SW 1271 (cell line): ENCODE data around the gene ISCA1.

ENCODE experiments used
- DNase-seq, 2 experiments: peaks; one replicate each; lab custom pipeline; 2025; lab: John Stamatoyannopoulos, UW

ISCA1 gene

DNA sequence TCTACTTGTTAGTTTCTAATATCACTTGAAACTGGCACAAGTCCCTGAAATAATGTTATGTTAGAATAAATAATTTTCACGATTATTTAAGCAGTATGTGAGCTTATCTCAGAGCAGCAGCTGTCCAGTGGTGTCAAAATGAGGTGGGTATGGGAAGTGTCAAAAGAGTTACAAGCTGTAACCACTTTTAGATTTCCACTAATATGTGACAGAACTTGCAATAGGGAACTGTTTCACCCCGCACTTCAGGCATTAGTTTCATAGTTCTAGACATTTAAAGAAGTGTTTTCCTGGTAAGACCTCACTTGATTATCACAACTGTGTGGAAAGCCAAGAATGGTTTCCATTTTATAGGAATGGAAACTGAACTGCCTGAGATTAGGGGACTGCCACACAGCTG, 2.9 kb upstream of the ISCA1 start:
- DNase-seq, result no peak

DNA sequence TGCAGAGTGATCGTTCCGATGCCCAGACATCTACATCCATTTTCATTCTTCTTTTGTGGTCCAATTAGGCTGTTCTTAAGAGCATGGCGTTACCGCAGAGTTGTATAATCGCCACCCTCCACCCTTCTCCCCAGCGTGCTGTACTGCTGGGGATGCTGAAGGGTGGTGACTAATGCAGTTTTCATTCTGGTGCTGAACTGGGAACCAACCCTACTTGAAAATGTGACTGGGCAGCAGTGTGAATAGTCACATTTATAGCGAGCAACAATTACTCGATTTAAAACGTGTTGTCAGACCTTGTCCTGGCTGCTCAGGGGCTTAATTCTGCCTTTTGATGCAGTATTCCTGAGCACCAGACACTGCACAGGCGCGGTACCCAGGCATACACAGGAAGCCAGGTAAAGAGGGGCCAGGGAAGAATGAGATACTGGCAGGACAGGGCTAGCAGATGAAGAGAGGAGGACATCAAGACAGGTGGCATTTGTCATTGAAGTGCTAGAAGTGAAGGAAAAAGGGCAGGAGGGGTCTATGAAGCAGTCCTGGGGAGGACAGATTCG, 719 bp upstream of the ISCA1 start:
- DNase-seq, result peak in 1 of 2 experiments; percentile 49

DNA sequence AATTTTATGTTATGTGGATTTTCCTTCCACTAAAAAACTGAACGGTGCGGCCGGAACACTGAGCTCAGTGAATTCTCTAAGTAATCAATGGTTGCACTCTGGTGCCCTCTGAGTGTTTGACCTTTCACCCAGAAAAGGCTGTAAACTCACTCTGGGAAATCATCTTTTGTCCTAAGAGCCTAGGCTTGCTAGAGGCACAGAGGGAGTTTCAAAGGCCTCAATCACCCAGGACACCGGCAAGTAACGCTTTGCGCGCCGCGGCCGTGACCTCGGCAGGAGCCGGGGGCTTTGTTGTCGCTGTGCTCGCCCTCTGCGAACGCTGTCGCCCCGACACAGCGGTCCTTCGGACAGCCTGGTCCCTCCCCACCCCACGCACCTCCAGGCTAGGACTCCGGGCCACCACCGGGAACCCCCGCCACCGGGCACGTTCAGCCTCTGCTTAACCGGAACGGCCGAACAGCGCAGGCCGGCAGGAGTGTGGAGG, 703 bp downstream of the ISCA1 start:
- DNase-seq, result peak in 1 of 2 experiments; percentile 33

DNA sequence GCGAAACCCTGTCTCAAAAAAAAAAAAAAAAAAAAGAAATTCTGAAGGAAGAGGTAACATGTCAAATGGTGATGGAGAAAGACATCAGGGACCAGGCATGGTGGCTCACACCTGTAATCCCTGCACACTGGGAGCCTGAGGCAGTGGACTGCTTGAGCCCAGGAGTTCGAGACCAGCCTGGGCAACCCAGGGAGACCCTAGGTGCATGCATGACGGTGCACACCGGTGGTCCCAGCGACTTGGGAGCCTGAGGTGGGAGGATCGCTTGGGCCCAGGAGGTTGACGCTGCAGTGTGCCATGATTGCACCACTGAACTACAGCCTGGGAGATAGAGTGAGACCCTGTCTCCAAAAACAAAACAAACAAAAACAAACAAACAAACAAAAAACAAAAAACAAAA, 1.8 kb downstream of the ISCA1 start:
- no peak for DNase-seq

DNA sequence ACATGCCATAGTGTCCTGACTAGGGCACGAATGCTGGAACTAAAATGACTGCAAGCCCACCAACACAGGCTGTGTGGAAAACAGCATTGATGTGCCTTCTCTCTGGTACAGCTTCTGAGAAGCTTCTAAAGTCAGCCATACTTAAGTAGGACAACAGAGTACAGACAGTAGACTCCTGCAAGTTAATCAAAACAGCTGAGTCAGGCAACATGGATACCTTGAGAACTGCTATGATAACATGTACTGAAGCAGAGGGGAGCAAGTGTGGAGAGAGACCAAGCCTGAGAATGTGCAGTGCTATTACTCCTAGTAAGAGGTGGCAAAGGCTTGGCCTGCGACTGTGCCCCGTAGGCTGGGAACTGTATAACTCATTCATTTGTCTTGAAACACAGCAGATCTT, 2.5 kb downstream of the ISCA1 start:
- no peak for DNase-seq

DNA sequence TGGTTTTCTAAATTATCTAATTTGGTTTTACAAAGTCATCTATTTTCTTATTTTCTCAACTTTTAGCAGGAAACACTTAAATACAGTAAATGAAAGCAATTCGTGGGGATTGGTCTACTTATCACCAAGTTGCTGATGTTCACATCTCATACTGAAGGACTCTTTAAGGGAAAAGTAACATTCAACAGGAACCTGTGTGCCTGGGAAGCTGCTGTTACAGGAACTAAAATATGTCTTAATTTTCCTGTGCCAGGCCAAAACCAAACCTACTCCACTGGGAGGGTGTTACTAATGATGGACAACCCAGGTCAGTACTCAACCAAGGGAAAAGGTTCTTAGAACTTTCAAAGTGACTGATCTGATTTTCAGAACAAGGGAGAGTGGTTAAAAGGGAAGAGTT, 5.3 kb downstream of the ISCA1 start:
- DNase-seq, result no peak

DNA sequence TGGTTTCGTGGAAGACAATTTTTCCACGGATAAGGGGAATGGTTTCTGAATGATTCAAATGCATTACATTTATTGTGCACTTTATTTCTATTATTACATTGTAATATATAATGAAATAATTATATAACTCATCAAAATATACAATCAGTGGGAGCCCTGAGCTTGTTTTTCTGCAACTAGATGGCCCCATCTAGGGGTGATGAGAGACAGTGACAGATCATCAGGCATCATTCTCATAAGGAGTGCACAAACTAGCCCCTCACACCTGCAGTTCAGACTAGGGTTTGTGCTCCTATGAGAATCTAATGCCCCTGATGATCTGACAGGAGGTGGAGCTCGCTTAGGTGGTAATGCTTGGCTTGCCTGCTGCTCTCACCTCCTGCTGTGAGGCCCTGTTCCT, 6.4 kb downstream of the ISCA1 start:
- DNase-seq, result no peak

DNA sequence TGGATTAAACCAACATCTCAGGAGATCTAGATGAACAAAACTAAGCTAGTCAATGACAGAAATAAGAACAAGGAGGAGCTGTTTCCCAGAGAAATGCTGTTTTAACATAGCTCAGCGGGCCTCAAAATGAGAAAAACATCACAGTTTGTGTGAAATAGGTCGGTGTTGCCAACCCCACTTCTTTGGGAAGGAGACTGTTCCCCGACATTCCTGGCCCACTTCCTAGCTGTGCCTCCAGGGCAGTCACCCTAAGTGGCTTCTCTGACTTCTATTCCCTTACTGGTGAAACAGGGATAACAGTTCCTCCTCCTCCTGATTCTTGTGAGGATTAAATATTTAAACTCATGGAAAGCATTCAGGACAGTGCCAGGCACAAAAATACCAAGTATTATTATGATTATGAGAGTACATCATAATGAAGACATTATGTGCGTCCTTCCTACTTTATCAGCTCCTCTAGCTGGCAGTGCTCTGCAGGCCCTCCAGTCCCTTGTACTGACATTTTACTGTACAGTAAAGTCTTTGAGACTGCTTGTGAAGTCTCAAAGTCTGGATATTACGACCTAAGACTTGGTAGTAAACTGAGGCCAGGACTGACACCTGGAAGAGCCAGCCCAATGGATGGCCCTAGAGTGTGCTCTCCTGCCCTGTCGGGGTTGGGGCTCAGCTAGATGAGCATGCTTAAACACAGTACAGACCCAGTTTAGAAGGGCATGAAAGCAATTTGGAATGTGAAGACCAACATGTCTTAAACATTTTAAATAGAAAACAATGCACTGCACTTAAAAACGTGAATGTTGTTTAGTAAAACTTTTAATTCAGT, 7.3 kb downstream of the ISCA1 start:
- no peak for DNase-seq

DNA sequence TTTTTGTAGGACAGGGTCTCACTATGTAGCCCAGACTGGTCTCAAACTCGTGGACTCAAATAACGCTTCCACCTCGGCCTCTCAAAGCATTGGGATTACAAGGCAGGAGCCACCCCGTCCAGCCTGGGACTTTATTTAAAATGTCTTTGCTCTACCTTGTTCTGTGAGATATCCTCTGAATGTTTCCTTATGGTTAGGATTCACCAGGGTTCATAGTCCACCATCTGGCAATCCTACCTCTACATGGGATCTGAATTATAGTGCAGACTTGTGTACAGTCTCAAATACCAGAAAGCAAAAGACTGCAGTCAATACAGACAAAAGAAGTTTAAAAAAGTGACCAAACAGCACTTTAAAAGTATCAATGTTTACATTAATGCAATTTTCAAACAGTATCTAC, 10.1 kb downstream of the ISCA1 start:
- no peak for DNase-seq

DNA sequence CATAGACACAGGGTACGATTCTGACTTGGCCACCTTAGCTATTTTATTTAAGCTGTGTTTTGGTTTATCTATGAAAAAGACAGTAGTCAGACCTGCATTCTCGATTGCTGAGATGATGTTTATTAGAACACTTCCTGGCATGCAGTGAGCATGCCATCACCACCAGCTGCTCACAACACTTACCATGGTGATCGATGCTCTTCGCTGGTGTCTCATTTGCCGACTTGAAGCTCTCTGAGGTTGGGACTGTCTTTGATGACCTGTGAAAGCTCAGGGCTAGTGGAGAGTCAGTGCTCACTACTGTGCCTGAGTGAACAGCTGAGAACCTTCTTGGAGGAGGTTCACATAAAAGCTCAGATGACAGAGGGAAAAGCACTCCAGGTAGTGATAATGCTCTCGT, 18.5 kb downstream of the ISCA1 start:
- no peak for DNase-seq

DNA sequence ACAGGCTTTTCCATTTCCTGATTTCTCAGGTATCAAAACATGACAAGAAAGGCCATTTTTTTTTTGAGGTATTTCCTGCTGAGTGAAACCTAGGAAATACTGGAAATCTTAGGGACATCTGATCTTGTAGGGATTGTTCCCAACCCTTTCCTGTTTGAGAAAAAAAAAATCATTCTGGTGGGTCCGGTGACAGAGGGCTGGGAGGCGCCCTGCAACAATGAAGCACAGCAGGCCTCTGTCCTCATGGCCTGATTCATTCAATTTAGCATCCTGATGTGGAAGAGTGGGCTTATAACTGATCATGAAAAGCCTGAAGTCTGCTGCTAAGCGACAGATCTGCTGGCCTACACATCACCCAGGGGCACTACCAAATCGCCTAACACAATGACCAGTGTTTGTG, 19.8 kb downstream of the ISCA1 start:
- no peak for DNase-seq

DNA sequence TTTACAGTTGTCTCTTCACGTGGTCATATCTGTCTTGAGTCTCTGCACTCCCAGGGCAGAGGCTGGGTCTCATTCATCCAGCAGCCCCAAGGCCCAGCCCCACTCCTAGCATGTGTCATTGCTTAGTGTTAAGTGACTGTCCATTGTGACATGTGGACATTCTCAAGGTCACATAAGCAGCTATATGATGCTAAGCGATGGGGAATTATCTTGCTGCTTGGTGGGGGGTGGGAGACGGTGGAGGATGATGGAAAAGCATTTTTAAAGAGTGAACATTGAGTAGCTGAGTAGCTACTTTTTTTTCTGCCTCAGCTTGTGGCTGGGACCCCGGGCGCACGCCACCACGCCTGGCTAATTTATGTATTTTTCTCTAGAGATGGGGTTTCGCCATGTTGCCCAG, 22.8 kb downstream of the ISCA1 start, which contains the start of gene C9orf153:
Gene C9orf153 (minus strand): TSS at position 101 of the 400 bp plus-strand sequence. CDS start 30,054 bp downstream, outside the sequence.
- no peak for DNase-seq

DNA sequence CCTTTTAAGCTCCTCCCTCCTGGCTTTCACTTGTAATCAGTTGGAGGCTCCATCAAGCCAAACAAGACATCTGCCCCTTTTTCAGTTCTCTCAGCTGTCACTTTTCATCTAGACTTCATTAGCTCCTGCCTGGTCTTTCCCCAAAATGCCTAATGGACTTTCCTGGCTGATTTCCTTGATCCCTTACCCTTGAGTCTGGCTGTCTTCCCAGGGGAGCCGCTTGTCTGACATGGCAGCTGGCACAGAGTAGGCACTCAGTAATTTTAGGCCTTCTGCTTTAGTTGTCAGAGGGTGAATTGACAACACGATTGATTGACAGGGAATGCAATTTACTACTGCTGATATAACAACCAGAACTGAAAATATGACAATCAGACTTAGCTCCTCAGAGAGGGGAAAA, 24.9 kb downstream of the ISCA1 start:
- DNase-seq, result no peak

DNA sequence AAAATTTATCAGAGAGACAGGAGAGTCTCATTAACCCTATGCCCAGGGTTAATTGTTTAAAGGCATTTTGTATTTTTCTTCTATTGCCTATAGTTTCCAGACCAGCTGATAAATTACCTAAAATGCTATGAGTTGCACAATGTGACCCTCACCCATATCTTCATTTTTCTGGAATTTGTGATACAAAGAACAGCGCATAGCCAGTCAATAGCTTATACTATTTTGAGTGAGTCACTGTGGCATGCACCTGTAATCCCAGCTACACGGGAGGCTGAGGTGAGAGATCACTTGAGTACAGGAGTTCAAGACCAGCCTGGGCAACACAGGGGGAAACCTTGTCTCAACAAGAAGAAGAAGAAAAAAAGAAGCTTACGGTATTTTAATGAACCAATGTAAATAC, 25.7 kb downstream of the ISCA1 start:
- DNase-seq, result no peak

DNA sequence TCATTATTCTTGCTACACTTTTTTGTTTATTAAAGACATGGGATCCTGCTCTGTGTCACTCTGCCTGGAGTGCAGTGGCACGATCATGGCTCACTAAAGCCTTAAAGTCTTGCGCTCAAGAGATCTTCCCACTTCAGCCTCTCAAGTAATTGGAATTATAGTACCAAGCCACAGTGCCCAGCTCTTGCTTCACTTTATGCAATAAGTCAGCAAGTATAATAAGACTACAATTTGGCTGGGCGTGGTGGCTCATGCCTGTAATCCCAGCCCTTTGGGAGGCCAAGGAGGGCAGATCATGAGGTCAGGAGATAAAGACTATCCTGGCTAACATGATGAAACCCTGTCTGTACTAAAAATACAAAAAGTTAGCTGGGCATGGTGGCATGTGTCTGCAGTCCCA, 28.8 kb downstream of the ISCA1 start:
- DNase-seq, result no peak

DNA sequence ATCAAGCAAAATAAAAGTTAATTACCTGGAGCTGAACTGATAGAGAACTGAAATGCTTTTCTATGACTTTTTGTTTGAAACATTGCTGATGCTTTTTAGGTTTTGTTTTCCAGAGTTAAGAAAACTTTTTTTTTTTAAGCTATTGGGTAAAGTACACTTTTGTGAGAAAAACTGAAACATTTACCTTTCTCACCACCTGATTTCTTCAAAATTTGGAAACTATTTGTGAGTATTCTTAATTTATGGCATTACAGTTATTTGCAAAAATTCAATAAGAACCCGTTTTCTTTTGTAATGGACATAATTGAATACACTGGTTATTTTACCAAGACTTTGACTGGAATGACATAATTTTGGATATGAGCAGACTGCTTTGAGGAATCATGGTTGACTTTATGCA, 29.5 kb downstream of the ISCA1 start:
- DNase-seq, result no peak

DNA sequence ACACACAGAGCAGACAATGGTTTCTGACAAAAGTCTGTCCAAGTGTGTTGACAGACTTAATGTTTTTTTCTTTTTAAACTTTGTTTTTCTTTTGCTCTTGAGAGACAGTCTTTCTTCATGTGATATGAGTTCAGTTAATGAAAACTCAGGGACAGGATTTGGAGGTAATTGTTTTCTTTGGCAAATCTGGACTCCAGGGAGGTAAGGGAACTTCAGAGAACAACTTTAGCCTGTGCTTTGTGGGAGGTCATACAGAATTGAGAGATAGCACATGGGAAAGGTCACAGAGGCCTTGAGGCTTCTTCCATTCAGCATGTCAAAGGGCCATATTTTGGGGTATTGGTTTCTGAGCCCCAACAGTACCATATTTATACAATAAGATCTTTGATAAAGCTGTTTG, 32.2 kb downstream of the ISCA1 start:
- no peak for DNase-seq

DNA sequence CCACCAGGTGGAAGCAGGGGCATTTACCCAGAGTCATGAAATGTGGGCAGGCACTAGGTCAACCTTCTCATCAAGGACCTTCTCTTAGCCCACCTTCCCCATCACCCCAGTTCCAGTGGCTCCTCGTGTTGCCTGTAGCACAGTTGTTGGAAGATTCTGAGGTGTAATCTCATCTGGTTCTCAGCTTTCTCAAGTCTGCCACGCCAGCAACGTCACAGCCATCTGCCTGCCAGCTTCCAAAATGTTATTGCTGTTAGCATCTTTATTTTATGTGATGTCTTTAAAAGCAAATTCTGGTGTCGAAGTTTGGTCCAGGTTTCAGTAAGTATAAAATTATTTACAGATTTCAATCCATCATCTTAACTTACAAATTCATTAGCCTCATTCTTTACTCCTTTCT, 33.6 kb downstream of the ISCA1 start:
- DNase-seq, result no peak

DNA sequence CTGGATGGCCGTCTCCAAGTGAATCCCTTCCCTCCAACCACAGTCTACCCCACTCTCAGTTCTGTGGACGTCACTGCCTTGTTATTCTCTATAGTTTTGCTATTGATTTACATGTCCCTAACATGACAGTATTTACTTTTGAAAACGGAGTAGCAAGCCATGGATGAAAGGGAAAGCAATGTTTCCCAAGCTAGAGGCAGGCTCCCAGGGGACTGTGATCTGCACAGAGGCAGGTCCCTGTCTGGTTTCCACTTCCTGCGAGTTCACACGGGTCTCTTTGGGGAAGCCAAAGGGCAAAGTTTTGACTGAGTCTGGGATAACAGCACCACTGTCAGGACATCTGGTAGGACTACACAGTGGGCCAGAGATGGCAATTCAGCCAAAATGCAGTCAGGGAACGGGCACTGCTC, 35.6 kb downstream of the ISCA1 start:
- DNase-seq, result no peak

DNA sequence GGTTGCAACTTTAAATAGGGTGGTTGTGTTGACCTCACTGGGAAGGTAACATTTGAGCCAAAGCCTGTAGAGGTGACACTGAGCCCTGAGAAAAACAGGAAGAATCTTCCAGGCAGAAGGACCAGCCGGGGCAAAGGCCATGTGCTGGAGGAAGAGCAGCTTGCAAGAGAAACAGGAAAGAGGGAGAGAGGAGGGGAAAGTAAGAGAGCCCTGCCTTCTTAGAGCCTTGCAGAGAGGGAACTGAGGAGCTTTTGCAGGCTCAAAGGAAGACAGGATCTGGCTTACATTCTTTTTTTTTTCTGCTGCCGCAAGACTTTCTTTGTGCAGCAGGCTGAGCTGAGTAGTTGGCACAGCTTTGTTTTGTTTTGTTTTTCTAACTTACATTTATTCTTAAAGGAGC, 40.3 kb downstream of the ISCA1 start:
- no peak for DNase-seq

DNA sequence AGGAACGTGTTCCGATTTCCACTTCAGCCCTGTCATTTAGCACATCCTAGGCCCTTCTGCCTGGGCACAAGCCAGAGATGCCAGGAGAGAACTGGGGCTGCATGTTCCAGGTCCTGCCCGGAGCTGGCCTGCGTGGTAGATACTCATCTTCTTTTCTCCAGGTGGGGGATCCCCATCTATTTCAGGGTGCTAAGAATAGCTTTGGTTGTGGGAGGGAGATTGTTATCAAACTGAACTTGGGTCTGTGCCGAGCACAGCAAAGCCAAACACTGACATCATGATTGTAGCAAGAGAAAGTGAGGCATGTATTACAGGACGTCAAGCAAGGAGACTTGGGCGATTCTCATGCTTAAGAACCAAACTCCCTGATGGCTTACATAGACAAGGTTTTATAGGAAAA, 41.1 kb downstream of the ISCA1 start:
- DNase-seq, result no peak

DNA sequence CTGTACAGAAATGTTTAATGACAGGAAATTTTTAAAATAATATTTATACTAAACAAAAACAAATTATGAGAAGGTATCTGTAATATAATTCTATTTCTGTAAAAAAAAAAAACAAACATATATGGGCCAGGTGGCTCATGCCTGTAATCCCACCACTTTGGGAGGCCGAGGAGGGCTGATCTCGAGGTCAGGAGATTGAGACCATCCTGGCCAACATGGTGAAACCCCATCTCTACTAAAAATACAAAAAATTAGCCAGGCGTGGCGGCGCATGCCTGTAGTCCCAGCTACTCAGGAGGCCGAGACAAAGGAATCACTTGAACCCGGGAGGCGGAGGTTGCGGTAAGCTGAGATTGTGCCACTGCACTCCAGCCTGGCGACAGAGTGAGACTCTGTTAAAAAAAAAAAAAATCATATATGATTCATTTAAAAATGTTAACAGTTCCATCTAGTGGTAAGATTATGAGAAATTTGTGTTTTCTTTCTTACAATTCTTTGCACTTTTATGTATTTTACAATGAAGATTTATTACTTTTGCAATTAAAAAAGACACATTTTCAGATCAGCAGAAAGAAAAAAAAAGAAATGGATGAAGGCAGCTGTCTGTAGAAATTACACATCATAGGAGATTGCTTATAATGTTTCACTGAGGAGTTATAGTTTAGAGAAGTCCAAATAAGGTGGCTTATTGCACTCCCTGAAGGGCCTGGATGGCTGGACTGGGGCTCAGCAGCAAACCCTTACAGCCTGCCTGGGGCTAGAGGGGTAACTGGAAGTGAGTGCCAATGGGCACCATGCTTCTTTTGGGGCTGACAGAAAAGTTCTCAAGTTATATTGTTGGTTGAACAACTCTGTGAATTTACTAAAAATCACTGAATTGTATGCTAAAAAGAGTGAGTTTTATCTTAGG, 43.2 kb downstream of the ISCA1 start:
- peak in 1 of 2 experiments; percentile 21 for DNase-seq

DNA sequence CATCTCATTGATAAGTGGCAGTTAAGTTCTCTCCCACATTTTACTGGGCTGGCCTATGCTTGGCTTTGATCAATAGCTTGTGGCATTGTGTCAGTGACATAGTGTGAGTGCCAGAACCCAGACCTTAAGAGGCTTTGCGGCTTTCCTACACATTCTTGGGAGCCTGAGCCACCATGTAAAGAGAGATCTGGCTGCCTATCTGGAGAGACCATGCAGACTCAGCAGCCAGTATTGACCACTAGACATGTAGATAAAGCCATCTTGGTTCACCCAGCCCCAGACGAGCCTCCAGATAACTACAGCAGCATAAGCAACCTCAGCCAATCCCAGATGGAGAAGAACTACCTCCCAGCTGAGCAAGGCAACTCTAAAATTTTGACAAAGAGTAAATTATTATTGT, 51.5 kb downstream of the ISCA1 start:
- no peak for DNase-seq
